Stimulated activated CD4-positive, alpha-beta T cell treated with anti-CD3 and anti-CD28 coated beads, Interleukin-1b, Interleukin-23, amount 100 ng/mL, for 24 hours (primary cell): ENCODE results near the gene ARHGAP15.

Experiments used
- DNase-seq, 4 experiments: peaks; one replicate each; pipeline ENCODE4 v3.0.0-alpha.2; 2020; ENCODE audit warnings: low read depth in 4 of 4, low spot score in 1 of 4

The ARHGAP15 gene

DNA sequence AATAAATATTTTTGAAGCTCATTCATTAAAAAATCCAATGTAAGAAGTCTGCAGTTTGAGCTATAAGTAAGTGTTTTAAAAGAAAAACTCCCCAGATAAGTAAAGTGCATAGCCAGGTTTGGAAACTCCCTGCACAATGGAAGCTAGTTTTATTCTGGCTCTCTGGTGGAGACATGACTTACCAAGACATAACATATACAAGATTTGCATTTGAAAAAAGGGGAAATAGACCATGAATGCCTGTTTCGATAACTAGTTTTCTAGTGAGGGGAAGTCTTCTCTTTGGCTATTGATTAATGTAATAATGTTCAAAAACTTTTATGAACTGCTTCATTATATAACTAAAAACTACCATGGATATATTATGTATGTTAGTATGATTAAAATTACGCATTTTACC is 435.2 kb downstream of the ARHGAP15 start:
- no peak for DNase-seq

GRCh38 chr2:143571747-143572146 is 442.5 kb downstream of the ARHGAP15 start:
- DNase-seq, result no peak

- DNase-seq, result no peak
These were observed 443.2 kb downstream of the ARHGAP15 start for GRCh38 chr2:143572421-143572820.

- no peak for DNase-seq
These were observed 444.9 kb downstream of the ARHGAP15 start for GRCh38 chr2:143574069-143574468.

- no peak for DNase-seq
These were observed 446.1 kb downstream of the ARHGAP15 start for GRCh38 chr2:143575340-143575739.

DNA sequence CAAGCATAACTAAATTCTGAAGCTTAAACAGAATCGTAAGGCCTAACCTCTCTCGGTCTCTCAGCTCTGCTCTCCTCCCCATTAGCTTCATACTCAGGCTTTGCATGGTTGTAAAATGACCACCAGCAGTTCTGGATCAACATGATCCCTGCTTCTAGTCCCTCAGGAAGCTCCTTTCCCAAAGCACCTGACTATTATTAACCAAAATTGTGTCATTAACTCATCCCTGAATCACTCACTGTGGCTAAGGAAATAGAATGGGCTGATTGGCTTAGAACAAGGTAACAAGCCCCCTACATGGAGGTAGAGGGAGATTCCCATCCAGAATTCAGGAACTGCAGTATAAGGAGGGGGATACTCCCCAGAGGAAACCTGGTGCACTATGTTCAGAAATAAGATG is 448.3 kb downstream of the ARHGAP15 start:
- DNase-seq, result no peak

- no peak for DNase-seq
These were observed 450.2 kb downstream of the ARHGAP15 start for GRCh38 chr2:143579456-143579855.

- DNase-seq, result no peak
These were observed 451.9 kb downstream of the ARHGAP15 start for GRCh38 chr2:143581134-143581533.

DNA sequence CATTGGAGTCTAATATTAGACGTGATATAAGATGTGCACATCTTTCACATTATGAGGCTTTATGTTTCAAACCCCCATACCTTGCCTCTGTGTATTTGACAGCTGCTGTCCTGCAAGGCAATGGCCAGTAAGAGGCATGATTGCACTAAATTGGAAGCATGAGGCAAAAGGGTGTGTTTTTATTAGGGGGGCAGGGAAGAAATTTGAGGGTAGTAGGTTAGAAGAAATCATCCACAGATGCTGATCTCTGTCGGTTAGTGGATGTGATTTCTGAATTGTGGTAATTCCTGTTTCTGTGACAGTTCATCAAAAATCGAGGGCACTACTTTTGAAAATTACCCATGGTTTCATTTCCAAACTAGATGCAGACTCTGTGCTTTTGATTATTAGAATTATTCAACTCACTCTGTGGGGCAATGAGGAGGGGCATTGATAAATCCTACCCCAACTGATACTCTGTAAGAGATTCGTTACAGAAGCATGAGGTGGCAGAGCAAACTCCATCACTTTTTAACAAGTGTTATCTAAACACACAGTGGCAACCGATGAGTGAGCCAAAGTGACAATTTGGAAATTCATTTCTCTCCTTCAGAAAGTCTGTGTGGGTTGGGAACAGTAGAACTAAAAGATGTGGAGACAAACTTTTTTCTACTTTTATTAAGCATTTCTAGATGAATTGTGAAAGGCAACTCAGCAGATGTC is 453.0 kb downstream of the ARHGAP15 start:
- DNase-seq, result no peak

GRCh38 chr2:143584936-143585335 is 455.7 kb downstream of the ARHGAP15 start:
- no peak for DNase-seq

GRCh38 chr2:143586119-143586518 is 456.9 kb downstream of the ARHGAP15 start:
- DNase-seq, result no peak

GRCh38 chr2:143588746-143589145 is 459.5 kb downstream of the ARHGAP15 start:
- DNase-seq, result no peak

DNA sequence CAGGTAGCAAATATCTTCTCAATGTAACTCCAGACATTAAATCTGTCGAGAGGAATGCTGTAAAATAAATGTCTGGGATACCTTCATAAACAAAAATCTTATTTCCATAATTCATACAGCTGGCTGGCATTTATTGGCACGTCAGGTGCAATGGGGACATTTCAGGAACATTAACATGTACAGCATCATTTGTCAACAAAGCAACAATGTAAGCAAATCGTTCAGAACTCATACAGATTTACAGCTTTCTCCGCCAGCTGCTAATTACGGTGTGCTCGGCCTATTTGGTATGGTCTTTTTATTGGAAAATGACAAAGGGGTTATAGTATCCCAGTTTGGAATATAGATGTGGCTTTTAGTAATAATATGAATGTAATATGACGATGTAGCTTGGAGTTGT is 464.9 kb downstream of the ARHGAP15 start:
- no peak for DNase-seq

- DNase-seq, result no peak
These were observed 465.5 kb downstream of the ARHGAP15 start for GRCh38 chr2:143594745-143595144.

- DNase-seq, result no peak
These were observed 470.9 kb downstream of the ARHGAP15 start for GRCh38 chr2:143600116-143600515.

- no peak for DNase-seq
These were observed 472.6 kb downstream of the ARHGAP15 start for GRCh38 chr2:143601828-143602227.

GRCh38 chr2:143603035-143603655 is 473.9 kb downstream of the ARHGAP15 start:
- DNase-seq, result no peak

GRCh38 chr2:143603846-143604565 is 474.8 kb downstream of the ARHGAP15 start:
- no peak for DNase-seq

- DNase-seq, result no peak
These were observed 475.3 kb downstream of the ARHGAP15 start for GRCh38 chr2:143604566-143604959.

GRCh38 chr2:143607231-143608062 is 478.2 kb downstream of the ARHGAP15 start:
- no peak for DNase-seq

GRCh38 chr2:143608063-143608423 is 478.8 kb downstream of the ARHGAP15 start:
- DNase-seq, result no peak
